Vagina (tissue), 2 donors: Measurements from ENCODE around the gene OTUB1. TPM values are rescaled to one million over a fixed set of nuclear protein-coding genes. Genes with fewer than 3 reads are reported as not detected.
A peak's percentile ranks its signal among the peaks of the same experiment; 100 is the strongest.

Experiments used
- DNase-seq, 2 donors: peaks; one replicate each; pipeline ENCODE4 v3.0.0-alpha.2; 2017; ENCODE audit errors: extremely low spot score in 2 of 2
- H3K27ac ChIP-seq: fragments of 200-600 bp; sonication (generic); one replicate; pipeline ENCODE4 v1.5.1; 2019
- H3K27me3 ChIP-seq: fragments of 200-600 bp; sonication (generic); one replicate; pipeline ENCODE4 v1.5.1; 2019
- H3K36me3 ChIP-seq, 2 donors: fragments of 200-600 bp; sonication (generic); one replicate each; pipeline ENCODE4 v1.5.1; 2017 to 2019
- H3K4me1 ChIP-seq: fragments of 200-600 bp; sonication (generic); one replicate; pipeline ENCODE4 v1.5.1; 2019
- H3K4me3 ChIP-seq, 2 donors: fragments of 200-600 bp; sonication (generic); 1 replicate in 1 of 2; 2 replicates in 1 of 2; pipeline ENCODE4 v1.5.1; 2016 to 2019
- H3K9me3 ChIP-seq: fragments of 200-600 bp; sonication (generic); one replicate; pipeline ENCODE4 v1.5.1; 2019
- POLR2A ChIP-seq, 2 donors: fragments of 450-650 bp; IDR thresholded peaks; one replicate each; pipeline ENCODE4 v1.6.1; 2017; ENCODE audit warnings: antibody characterized with exemption in 2 of 2, mild to moderate bottlenecking in 2 of 2, moderate library complexity in 2 of 2
- POLR2AphosphoS5 ChIP-seq, 2 donors: sonication (generic); formaldehyde crosslinking; IDR thresholded peaks; one replicate each; pipeline ENCODE4 v1.9.0; 2017; ENCODE audit warnings: antibody characterized with exemption in 2 of 2, mild to moderate bottlenecking in 2 of 2, low read depth in 1 of 2; ENCODE audit not compliant: insufficient read depth in 1 of 2
- intact Hi-C: fragments of 100-400 bp; cut with DNase I; formaldehyde crosslinking; loops from one replicate; pipeline ENCODE4 v1.15.1; 2023
- total RNA-seq: library from RNA; depleted of rRNA; stranded (reverse); fragments of >200 nt; gene quantifications from one replicate; pipeline ENCODE4 v1.2.3, GENCODE V29; 2016
- TF ChIP-seq, protein P1 (sequence below), 3 experiments: fragments of 450-650 bp in 2 of 3; fragments of 200-600 bp in 1 of 3; sonication (generic) in 1 of 3; IDR thresholded peaks; one replicate each; pipeline ENCODE4 v1.5.1; 2017 to 2019; ENCODE audit warnings: antibody characterized with exemption in 3 of 3, mild to moderate bottlenecking in 2 of 3, moderate library complexity in 2 of 3

OTUB1 gene
- total RNA-seq, 1 donor from 2014 or later, result 85.0 TPM

DNA sequence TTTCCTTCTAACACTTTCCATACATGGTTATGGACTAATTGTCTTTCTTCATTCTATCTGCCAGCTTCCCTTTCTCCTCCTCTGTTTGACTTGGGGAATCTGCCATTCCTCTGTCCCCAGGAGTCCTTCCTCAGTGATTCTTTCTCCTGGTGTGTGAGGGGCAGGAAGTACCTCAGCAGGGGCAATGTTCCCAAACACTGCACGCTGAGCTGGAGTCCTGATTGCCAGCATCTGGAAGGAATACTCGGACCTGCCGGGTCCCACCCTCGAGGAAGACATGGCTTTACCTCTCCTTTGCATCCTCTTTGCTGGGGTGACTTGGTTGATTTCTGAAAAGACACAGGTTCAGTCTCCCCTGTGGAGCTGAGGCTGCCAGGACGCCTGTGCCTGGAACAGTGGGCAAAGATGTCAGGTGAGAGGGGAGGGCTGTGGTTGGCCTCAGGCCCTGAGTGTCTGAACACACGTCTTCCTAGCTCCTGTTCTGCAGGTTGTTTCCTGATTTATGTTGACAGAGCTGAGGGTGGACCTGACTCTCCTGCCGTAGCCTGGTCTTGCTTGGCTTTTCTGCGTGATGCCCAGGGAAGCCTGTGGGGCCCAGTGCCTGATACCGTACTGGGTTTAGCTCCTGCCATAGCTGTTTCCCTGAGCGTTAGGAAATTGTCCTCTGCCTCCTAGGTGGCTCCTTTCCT is 7.5 kb upstream of the OTUB1 start:
- DNase-seq, result no peak
- Histone ChIP-seq H3K9me3 (no peaks in the 10 kb centered on the region), H3K4me3 (no peak overlapping the region), H3K4me1 (peaks cover 37% of the 10 kb centered on the region), H3K36me3 (peaks cover 0 to 5% of the 10 kb centered on the region in 2 donors), H3K27ac (no peak overlapping the region), H3K27me3 (no peaks in the 10 kb centered on the region)
- intact Hi-C loops, result no loop called here
- no peak for TF ChIP-seq POLR2A (IDR thresholded peaks at IDR 0.05)
- TF ChIP-seq, protein P1, sequence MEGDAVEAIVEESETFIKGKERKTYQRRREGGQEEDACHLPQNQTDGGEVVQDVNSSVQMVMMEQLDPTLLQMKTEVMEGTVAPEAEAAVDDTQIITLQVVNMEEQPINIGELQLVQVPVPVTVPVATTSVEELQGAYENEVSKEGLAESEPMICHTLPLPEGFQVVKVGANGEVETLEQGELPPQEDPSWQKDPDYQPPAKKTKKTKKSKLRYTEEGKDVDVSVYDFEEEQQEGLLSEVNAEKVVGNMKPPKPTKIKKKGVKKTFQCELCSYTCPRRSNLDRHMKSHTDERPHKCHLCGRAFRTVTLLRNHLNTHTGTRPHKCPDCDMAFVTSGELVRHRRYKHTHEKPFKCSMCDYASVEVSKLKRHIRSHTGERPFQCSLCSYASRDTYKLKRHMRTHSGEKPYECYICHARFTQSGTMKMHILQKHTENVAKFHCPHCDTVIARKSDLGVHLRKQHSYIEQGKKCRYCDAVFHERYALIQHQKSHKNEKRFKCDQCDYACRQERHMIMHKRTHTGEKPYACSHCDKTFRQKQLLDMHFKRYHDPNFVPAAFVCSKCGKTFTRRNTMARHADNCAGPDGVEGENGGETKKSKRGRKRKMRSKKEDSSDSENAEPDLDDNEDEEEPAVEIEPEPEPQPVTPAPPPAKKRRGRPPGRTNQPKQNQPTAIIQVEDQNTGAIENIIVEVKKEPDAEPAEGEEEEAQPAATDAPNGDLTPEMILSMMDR (IDR thresholded peaks at IDR 0.05), result no peak
- no peak for TF ChIP-seq POLR2AphosphoS5 (IDR thresholded peaks at IDR 0.05; ENCODE audit: insufficient read depth in 1 of 2, low read depth in 1 of 2)

DNA sequence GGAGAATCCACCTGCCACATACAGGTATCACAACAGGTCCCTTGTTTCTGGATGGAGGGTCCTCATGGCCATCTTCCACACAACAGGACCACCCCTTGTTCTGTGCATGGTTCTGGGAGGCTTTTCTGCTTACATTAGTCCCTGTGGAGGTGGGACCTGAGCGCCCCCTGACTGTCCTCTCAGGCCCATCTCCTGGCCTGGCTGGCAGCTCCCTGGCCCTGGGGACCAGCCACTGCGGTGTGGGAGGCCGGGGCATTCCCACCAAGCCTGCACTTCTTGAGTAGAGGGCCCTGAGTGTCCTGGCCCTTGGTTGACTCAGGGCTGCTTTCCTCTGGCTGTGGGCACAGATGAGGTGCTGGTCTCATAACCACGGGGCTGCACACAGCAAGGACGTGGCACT is 6.8 kb upstream of the OTUB1 start:
- Histone ChIP-seq H3K36me3 (peaks cover 0 to 5% of the 10 kb centered on the region in 2 donors), H3K27me3 (no peaks in the 10 kb centered on the region), H3K9me3 (no peaks in the 10 kb centered on the region), H3K27ac (no peak overlapping the region), H3K4me1 (peaks cover 37% of the 10 kb centered on the region), H3K4me3 (no peak overlapping the region)
- no peak for TF ChIP-seq POLR2AphosphoS5 (IDR thresholded peaks at IDR 0.05; ENCODE audit: insufficient read depth in 1 of 2, low read depth in 1 of 2)
- TF ChIP-seq, protein P1 (IDR thresholded peaks at IDR 0.05), result no peak
- TF ChIP-seq POLR2A (IDR thresholded peaks at IDR 0.05), result no peak
- intact Hi-C loops, result no loop called here
- no peak for DNase-seq

DNA sequence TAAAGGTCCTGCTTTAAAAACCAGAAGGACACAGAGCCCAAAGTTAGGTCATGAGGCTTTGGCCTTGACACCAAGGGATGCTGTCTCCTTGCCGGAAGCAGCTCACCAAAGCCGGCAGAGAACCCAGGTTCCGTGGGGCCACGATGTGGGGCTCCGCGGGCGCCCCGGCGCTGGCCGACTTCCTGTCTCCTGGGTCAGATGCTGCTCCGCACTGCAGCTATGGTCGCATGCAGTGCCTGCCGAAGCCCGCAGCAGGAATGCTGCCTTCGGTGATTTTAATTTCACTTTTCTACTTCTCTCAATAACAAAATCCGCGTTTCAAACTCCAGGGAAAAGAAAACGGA is 454 bp upstream of the OTUB1 start:
- intact Hi-C loops, result no loop called here
- Histone ChIP-seq H3K27me3 (no peaks in the 10 kb centered on the region), H3K9me3 (no peaks in the 10 kb centered on the region), H3K4me3 (peak overlapping the region; percentile 73 to 95), H3K36me3 (peaks cover 0 to 2% of the 10 kb centered on the region in 2 donors), H3K4me1 (peaks cover 26% of the 10 kb centered on the region), H3K27ac (peak overlapping the region; percentile 82)
- no peak for DNase-seq
- TF ChIP-seq, protein P1 (IDR thresholded peaks at IDR 0.05), result no peak
- no peak for TF ChIP-seq POLR2A (IDR thresholded peaks at IDR 0.05)
- no peak for TF ChIP-seq POLR2AphosphoS5 (IDR thresholded peaks at IDR 0.05; ENCODE audit: insufficient read depth in 1 of 2, low read depth in 1 of 2)

DNA sequence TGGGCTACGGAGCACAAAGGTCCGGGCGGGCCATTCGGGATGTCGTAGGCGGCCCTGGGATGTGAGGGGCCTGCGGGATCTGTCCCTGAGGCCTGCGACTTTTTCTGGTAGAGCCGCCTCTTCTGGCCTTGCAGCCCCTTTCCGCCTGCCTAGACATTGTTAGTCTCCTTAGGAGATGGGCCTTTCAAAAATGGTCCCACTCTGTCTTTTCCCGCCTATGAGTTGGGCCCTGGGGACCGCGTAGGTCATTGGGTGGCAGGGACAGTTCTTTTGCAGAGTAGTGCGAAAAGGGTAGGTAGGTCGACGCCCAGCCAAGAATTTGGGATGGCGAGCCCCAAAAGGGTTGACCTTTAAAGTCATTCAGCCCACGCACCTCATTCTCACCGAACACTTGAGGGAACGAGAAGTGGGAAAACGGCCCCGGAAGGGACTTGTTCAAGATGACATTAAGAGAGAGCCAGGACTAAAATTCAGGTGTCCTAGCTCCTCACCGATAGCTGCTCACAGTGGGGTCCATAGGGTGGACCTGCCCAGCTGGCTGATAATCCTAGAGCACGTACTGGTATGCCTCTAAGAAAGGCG is 785 bp downstream of the OTUB1 start:
- DNase-seq, result peak in 1 of 2 donors; percentile 84
- TF ChIP-seq POLR2A (IDR thresholded peaks at IDR 0.05) (no peak), POLR2AphosphoS5 (IDR thresholded peaks at IDR 0.05; ENCODE audit: insufficient read depth in 1 of 2, low read depth in 1 of 2) (no peak)
- TF ChIP-seq, protein P1 (IDR thresholded peaks at IDR 0.05), result no peak
- Histone ChIP-seq H3K27ac (peak overlapping the region; percentile 82), H3K4me1 (peaks cover 26% of the 10 kb centered on the region), H3K36me3 (peaks cover 0 to 14% of the 10 kb centered on the region in 2 donors), H3K4me3 (peak overlapping the region; percentile 73 to 95), H3K9me3 (no peaks in the 10 kb centered on the region), H3K27me3 (no peaks in the 10 kb centered on the region)
- intact Hi-C loops, result no loop called here

DNA sequence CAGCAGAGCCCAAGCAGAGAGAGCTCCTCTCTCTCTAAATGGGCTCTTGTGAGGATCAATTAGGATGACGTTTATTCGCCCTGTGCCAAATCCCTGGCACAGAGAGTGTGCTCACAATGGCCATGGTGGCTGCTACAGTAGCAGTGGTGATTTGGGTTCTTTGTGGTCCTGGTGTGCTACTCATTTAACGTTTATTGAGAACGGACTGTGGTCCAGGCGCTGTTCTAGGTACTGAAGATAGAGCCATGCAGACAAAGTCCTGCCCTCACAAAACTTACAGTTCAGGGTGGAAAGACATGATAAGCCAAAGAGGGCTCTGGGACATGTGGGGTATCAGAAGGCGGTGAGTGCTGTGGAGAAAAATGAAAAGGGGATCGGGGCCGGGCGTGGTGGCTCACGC is 5.3 kb downstream of the OTUB1 start:
- DNase-seq, result no peak

More for the DNA sequence above, 5.3 kb downstream of the OTUB1 start:
- Histone ChIP-seq H3K36me3 (peaks cover 0 to 31% of the 10 kb centered on the region in 2 donors), H3K27me3 (no peaks in the 10 kb centered on the region), H3K9me3 (no peaks in the 10 kb centered on the region), H3K4me3 (no peak overlapping the region), H3K27ac (no peak overlapping the region), H3K4me1 (peaks cover 18% of the 10 kb centered on the region)
- intact Hi-C loops, result no loop called here
- no peak for TF ChIP-seq POLR2AphosphoS5 (IDR thresholded peaks at IDR 0.05; ENCODE audit: insufficient read depth in 1 of 2, low read depth in 1 of 2)
- TF ChIP-seq POLR2A (IDR thresholded peaks at IDR 0.05), result no peak
- TF ChIP-seq, protein P1 (IDR thresholded peaks at IDR 0.05), result no peak
